ENCODE data around the gene OR8H1.

Gene OR8H1, protein sequence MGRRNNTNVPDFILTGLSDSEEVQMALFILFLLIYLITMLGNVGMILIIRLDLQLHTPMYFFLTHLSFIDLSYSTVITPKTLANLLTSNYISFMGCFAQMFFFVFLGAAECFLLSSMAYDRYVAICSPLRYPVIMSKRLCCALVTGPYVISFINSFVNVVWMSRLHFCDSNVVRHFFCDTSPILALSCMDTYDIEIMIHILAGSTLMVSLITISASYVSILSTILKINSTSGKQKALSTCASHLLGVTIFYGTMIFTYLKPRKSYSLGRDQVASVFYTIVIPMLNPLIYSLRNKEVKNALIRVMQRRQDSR

DNA sequence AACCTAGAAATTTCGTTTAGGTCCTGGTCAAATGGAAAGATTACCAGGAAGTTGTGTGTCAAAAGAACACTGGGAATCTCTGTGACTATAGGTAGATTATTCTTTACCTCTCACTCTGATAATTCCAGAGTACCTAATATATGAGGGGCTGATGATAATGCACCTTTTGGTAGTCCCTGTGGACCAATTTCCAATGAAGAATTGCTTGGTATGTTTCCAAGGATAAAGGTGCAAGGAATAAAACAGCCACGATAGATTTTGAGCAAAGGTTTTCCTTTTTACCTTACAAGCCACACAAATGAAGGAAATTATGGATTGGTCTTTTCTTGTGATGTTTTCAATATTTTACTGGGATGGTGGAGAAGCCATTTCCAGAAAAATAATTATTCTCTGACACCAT is at the start of gene OR8H1:
Gene OR8H1, minus strand, starts transcription at position 101 of the 400 bp plus-strand sequence. CDS start 1,192 bp downstream, outside the sequence.
- H3K4me3 ChIP-seq (ENCODE audit: low read depth, low read length) = no peak within 1 kb of the TSS
- no peak for DNase-seq (ENCODE audit: low read depth)
- TF ChIP-seq, protein P1, sequence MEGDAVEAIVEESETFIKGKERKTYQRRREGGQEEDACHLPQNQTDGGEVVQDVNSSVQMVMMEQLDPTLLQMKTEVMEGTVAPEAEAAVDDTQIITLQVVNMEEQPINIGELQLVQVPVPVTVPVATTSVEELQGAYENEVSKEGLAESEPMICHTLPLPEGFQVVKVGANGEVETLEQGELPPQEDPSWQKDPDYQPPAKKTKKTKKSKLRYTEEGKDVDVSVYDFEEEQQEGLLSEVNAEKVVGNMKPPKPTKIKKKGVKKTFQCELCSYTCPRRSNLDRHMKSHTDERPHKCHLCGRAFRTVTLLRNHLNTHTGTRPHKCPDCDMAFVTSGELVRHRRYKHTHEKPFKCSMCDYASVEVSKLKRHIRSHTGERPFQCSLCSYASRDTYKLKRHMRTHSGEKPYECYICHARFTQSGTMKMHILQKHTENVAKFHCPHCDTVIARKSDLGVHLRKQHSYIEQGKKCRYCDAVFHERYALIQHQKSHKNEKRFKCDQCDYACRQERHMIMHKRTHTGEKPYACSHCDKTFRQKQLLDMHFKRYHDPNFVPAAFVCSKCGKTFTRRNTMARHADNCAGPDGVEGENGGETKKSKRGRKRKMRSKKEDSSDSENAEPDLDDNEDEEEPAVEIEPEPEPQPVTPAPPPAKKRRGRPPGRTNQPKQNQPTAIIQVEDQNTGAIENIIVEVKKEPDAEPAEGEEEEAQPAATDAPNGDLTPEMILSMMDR (conservative IDR thresholded peaks at IDR 0.05; ENCODE audit: low read depth, low read length) = no peak

DNA sequence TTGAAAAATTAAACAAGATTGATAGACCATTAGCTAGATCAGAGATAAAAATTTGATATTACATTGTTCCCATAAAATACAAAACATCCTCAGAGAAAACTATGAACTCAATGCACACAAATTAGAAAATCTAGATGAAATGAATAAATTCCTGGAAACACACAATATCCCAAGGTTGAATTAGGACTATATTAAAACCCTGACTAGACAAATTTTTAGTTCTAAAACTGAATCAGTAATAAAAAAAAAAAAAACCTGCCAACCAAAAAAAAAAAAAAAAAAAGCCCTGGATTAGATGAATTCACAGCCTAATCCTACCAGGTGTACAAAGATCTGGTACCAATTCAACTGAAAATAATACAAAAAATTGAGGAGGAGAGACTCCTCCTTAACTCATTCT is 48.2 kb upstream of the OR8H1 start:
- DNase-seq (ENCODE audit: low read depth) = no peak
- TF ChIP-seq, protein P1 (conservative IDR thresholded peaks at IDR 0.05; ENCODE audit: low read depth, low read length) = no peak
- no peak overlapping the region for H3K4me3 ChIP-seq (ENCODE audit: low read depth, low read length)

DNA sequence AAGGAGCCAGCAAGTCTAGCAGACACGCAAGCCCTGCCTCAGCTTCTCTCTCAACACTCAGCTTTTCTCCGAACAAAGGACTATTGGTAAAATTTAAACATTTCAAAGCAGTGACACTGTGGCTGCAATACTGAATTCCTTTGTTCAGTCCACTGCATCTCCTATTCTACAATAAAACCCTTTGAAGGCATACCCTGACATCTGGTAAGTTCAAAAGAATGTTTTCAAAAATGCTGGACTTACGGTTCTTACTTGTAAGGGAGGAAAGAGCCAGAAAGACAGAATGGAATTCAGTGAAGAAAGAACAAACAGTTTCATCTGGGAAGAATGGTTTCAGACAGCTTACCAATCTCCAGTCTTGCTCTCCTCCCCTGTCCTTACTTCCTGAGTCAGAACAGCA is 41.1 kb upstream of the OR8H1 start:
- no peak for DNase-seq (ENCODE audit: low read depth)
- no peak overlapping the region for H3K4me3 ChIP-seq (ENCODE audit: low read depth, low read length)
- TF ChIP-seq, protein P1 (conservative IDR thresholded peaks at IDR 0.05; ENCODE audit: low read depth, low read length) = no peak

DNA sequence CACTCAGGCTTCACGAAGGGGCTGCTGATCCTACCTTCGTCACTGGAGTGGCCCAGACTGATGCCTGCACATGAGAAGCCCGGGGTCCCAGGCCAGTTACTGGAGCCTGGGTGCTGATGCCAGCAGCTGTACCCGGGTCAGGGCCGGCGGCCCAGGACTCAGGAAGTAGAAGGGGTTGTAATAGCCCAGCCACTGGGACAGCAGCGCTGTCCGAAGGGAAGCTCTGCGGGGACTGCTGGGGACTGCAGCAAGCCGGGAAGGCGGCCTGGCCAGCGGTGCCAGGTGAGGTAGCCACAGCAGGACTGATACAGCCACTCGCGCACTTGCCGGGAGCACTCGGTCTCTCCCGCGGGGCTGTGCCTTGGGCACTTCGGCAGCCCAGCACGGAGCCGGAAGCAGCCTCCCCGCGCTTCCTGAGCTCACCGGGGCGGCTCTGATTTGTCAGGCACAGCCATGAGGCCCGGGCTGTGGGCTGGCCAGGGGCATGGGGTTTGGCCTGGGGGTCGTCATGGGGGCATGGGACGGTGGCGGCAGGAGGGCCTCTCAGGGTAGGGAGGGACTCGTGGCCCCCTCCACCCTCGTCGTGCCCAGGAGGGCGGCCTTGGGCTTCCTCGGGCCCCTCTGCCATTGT is 39.9 kb upstream of the OR8H1 start:
- TF ChIP-seq, protein P1 (conservative IDR thresholded peaks at IDR 0.05; ENCODE audit: low read depth, low read length) = no peak
- no peak for DNase-seq (ENCODE audit: low read depth)

DNA sequence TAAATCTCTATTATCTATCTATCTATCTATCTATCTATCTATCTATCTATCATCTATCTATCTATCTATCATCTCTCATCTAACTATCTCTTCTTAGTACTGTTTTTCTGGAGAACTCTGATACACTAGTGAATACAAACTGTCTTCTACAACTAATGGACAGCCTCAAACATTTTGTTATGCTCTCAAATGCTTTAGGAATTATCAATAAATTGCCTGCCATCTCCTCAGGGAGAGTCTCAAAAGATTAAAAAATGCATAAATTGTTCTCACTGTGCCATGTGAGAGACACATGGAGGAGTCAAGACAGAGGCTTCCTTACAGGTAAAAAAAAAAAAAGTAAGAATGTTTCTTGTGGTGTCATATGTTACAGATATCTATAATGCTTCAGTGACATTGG is 22.8 kb upstream of the OR8H1 start, which contains the start of gene OR8K3:
Gene OR8K3, plus strand, starts transcription at position 301 of the 400 bp plus-strand sequence. CDS start 3,163 bp downstream, outside the sequence.
- no peak for DNase-seq (ENCODE audit: low read depth)
- H3K4me3 ChIP-seq (ENCODE audit: low read depth, low read length) = no peak within 1 kb of the TSS
- TF ChIP-seq, protein P1 (conservative IDR thresholded peaks at IDR 0.05; ENCODE audit: low read depth, low read length) = no peak

More for the DNA sequence above, 39.9 kb upstream of the OR8H1 start:
- H3K4me3 ChIP-seq (ENCODE audit: low read depth, low read length) = no peak overlapping the region

DNA sequence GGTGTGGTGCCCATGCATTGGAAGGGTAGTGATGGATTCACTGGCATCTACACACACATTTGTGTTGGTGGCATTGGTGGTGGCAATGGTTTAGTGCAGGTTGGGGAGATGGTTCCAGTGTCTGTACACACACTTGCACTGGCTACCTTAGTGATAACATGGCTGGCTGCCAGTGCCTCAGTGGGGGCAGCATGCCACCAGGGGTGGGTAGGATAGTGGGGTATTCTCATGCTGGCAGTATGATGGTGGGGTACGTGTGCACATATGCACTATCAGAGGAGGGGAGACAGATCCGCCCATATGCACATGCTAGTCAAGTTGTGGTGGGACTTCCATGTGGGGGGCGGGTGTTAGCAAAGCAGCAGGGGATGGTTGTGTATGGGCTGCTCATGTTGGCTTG is 15.8 kb upstream of the OR8H1 start:
- H3K4me3 ChIP-seq (ENCODE audit: low read depth, low read length) = no peak overlapping the region
- no peak for DNase-seq (ENCODE audit: low read depth)
- TF ChIP-seq, protein P1 (conservative IDR thresholded peaks at IDR 0.05; ENCODE audit: low read depth, low read length) = no peak
